Embryonic facial prominence (tissue), 1 donor: Measurements from ENCODE around the gene ABCB9.
"Not testable (repeated sequence)": the region's sequence is repeated elsewhere in the genome, so short reads cannot be mapped to it uniquely, and the experiment has no call there.

Experiments used
- DNase-seq: peaks from one replicate; pipeline ENCODE4 v3.0.0-alpha.2; 2016; ENCODE audit errors: extremely low spot score

The ABCB9 gene

DNA sequence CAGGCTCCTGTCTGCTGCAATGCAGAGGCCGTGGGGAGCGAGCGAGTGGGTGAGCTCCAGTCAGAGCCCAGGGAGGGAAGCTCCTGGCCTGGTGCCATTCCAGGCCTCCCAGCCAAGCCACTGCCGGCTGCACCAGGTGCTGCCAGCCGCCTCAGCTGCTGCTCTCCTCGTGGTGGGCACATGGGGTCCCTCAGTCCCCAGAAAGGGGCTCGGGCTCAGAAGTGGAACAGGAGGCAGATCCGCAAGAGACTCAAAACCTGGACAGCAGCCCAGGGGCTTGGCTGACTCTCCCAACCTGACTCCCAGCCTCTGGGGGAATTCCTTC lies 2.4 kb downstream of the ABCB9 start:
- no peak for DNase-seq

DNA sequence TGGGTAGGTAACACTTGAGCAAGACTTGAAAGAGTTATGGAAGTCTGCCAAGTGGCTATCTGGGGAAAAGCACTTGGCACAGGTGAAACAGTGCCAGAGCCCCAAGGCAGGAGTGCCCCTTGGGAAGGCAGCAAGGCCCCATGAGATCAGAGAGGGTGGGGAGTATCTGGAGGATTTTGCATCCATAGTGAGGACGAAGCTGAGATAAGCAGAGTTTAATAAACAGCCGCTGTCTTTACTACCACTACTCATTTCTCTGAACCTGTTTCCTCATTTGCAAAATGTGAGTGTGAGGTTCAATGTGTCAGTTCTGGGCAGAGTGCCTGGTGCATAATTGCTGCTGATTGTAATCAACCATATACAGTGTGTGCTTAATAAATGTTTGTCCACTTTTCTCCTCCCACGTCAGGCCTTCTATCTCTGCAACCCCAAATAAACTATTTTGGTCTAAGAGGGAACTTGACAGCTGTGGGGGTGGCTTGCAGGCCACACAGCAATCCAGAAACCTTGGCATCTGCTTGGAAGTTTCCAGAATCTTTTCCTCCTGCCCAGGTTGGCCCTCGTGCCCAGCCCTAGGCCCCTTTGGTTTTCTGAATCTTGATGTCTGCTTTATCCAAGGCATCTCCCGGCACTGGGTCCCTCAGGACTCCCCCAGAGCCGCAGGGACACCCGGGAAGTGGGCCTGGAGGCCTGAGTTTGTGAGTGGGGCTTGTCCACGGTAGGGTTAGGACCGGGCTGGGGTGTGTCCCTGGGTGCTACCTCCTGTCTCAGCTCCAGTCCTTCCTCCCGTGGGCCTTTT lies 4.5 kb downstream of the ABCB9 start:
- DNase-seq: no peak

- no peak for DNase-seq
Measured at GRCh38 chr12:122960193-122960569, 6.1 kb downstream of the ABCB9 start.

- no peak for DNase-seq
Measured at GRCh38 chr12:122959566-122960192, 6.6 kb downstream of the ABCB9 start.

- no peak for DNase-seq
Measured at GRCh38 chr12:122958198-122958888, 7.9 kb downstream of the ABCB9 start.

- no peak for DNase-seq
Measured at GRCh38 chr12:122956035-122956434, 10.2 kb downstream of the ABCB9 start.

DNA sequence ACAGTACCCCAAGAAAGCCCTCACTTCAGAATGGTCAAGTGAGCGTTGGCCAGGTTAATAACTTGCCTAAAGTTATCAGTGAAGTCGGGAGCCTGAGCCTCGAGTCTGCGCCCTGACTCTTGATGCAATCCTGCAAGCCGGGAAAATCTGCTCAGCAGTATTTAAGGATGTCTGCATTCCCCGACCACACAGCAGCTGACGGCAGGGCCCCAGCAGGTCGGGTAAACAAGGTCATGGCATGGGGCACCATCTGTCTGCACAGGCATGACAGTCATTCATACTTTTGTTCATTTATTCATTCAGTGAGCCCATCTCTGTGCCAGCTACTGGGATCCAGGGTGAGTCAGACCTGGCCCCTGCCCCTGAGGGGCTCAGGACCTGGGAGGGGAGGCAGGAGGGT lies 11.1 kb downstream of the ABCB9 start:
- no peak for DNase-seq

DNA sequence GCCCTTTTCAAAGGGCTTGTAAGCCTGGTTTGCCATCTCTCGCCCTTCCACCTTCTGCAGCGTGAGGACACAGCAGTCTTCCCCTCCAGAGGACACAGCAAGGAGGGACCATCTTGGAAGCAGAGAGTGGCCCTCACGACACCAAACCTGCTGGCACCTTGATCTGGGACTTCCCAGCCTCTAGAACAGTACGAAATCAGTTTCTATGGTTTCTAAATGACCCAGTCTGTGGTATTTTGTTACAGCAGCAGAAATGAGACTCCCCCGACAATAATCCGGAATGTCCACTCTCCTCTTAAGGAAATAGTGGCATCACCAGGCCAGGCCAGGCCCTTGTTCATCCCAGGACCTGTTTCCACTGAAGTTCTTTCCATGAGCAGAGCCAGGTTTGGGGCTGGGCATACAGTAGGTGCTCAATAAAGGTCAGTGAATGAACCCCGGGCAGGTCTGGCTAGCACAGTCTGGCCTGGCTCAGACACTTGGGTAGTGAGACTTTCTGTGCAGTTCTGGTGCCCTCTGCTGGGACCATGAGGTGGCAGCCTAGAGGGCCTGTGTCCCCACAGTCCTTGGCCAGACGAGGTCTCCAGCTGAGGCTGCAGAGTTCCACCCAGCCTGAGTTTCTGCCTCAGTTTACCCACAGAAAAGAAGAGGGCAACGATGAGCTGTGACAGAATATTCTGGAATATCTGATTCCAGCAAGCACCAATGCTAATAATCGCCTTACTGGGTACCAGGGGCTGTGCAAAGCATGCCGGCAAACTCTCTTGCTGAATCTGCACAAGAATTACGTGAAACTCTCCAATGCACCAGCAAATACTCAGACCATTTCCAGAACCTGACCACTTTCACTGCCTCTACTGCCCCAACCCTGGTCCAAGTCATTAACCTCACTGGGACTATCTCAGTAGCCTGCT lies 14.0 kb downstream of the ABCB9 start:
- no peak for DNase-seq

DNA sequence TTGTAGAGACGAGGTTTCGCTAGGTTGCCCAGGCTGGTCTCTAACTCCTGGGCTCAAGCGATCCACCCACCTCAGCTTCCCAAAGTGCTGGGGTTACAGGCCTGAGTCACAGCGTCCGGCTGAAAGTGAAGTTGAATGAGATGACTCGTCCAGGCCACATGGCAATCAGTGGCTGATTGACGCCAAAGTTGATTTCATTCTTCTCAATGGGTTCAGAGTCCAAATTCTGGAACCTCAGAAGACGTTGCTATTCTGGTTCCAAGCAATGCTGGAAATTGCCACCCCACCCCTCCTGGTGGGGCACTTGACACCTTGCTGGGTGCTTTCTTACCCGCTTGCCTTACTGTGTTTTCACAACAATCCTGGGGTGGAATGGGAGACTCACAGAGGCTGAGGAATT lies 14.9 kb downstream of the ABCB9 start:
- DNase-seq: no peak

GRCh38 chr12:122949816-122950675 lies 16.2 kb downstream of the ABCB9 start:
- no peak for DNase-seq

GRCh38 chr12:122949405-122949804 lies 16.9 kb downstream of the ABCB9 start:
- no peak for DNase-seq

DNA sequence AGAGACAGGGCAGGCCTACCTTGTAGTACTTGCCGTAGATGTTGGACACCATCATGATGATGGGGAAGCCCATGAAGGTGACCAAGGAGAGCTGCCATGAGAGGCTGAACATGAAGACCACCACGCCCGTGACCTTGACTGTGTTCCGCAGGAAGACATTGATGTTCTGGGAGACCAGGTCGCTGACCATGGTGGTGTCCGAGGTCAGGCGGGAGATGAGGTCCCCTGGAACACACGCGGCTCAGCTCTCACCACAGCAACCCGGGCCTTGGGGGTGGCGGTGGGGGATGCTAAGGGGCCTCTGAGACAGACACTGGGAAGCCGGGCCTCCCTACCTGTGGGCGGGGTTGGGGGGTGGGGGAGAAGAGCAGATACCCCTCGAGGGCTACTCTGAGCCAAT lies 17.7 kb downstream of the ABCB9 start:
- DNase-seq: no peak

GRCh38 chr12:122947352-122947792 lies 18.9 kb downstream of the ABCB9 start:
- no peak for DNase-seq

- DNase-seq: no peak
Measured at GRCh38 chr12:122946690-122947341, 19.4 kb downstream of the ABCB9 start.

DNA sequence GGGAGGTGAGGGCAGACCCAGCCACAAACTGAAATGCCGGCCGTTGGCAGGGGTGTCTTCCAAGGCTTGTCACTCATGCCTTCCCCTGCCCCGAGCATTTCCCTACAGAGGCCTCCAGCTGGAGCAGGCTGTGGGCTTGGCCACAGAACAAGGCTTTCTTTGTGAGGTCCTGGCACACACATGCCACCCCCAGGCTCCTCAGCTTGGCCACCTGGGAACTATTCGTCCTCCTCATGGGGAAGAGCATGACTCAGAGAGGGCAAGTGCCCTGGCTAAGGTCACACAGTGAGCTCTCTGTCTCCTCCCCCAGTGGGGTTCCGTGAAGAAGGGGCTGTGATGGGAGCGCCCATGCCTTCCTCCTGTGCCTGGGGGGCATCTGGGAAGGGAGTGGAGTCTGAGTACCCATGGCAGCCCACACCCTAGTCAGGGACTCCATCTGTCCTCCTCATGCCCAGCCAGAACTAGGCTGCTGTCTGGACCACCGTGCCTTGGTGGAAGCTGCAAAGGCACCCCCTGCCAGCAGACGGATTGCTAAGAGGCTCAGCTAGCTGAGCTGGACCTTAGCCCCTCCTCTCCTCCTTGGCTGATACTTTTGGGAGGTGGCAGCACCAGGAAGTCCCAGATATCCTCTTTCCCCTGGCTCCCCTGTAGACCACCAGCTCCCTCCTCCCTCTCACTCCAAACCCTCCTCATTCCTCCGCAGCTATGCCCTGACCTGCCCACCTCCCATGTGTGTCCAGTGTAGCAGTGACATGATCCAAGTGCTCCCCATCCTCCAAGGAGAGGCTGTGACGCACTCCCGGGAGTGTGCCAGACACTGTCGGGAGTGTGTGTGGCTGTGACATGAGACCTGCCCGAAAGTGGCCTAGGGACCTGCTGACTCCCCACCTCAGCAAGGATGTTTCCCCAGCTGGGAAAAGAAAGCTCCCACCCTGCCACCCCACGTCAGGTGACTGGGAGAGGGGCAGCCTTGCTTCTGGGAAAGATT lies 21.4 kb downstream of the ABCB9 start:
- DNase-seq: no peak

DNA sequence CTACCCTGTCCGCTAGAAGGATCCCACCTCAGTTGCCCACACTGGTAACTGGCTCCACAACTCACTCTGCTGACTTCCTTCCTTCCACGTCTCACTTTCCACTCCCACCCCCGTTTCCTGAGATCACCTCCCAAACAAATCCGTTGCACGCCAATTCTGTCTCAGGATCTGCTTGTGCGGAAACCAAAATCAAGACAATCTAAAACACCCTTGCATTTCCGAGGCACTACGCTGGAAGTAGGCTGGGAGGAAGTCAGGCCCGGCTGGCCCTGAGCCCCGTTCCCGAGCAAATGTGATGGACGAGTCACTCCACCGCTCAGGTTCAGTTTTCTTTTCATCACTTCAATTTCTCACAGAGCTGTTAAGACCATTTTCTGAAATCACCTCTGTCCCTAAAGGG lies 23.1 kb downstream of the ABCB9 start:
- DNase-seq: no peak

GRCh38 chr12:122942637-122943036 lies 23.6 kb downstream of the ABCB9 start:
- no peak for DNase-seq

DNA sequence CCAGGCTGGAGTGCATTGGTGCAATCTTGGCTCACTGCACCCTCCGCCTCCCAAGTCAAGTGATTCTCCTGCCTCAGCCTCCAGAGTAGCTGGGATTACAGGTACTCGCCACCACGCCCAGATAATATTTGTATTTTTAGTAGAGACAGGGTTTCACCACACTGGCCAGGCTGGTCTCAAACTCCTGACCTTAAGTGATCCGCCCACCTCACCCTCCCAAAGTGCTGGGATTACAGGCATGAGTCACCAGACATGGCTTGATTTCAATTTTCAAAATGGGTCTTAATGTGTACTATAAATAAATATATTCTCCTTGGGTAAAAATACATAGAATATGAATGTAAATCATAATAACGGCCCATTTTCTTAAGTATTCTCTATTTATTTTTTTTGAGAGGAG lies 24.9 kb downstream of the ABCB9 start:
- DNase-seq: not testable (repeated sequence)

- no peak for DNase-seq
Measured at GRCh38 chr12:122939125-122939524, 27.1 kb downstream of the ABCB9 start.
